GM19455 (cell line): ENCODE results near the gene MYL5.
"Not testable (repeated sequence)": the region's sequence is repeated elsewhere in the genome, so short reads cannot be mapped to it uniquely, and the experiment has no call there.

ENCODE experiments used
- ATAC-seq: cut with Tn5 transposase; IDR thresholded peaks from one replicate; pipeline ENCODE4 v1.9.1; 2021; ENCODE audit not compliant: unreplicated experiment

Gene MYL5

GRCh38 chr4:669806-670559, 4.4 kb upstream of the MYL5 start:
- ATAC-seq: not testable (repeated sequence)

GRCh38 chr4:671769-672168, 2.6 kb upstream of the MYL5 start:
- no peak for ATAC-seq

- no peak for ATAC-seq
These were observed 822 bp upstream of the MYL5 start for GRCh38 chr4:673349-674091.

GRCh38 chr4:675036-675882, 917 bp downstream of the MYL5 start:
- peak; percentile 5 for ATAC-seq

- peak; percentile 21 for ATAC-seq
These were observed 1.9 kb downstream of the MYL5 start for GRCh38 chr4:675980-676870.

- ATAC-seq: no peak
These were observed 2.5 kb downstream of the MYL5 start for GRCh38 chr4:676871-677235.

- no peak for ATAC-seq
These were observed 3.3 kb downstream of the MYL5 start for GRCh38 chr4:677431-678293.

GRCh38 chr4:678331-679103, 4.2 kb downstream of the MYL5 start:
- ATAC-seq: no peak

GRCh38 chr4:679104-679481, 4.8 kb downstream of the MYL5 start:
- ATAC-seq: no peak

- ATAC-seq: no peak
These were observed 5.3 kb downstream of the MYL5 start for GRCh38 chr4:679629-680028.

GRCh38 chr4:680091-680490, 5.7 kb downstream of the MYL5 start:
- ATAC-seq: no peak

GRCh38 chr4:680551-680927, 6.2 kb downstream of the MYL5 start:
- no peak for ATAC-seq

- no peak for ATAC-seq
These were observed 6.7 kb downstream of the MYL5 start for GRCh38 chr4:680928-681645.

- ATAC-seq: no peak
These were observed 7.6 kb downstream of the MYL5 start for GRCh38 chr4:681736-682451.

- ATAC-seq: no peak
These were observed 8.3 kb downstream of the MYL5 start for GRCh38 chr4:682490-683172.

- ATAC-seq: no peak
These were observed 9.0 kb downstream of the MYL5 start for GRCh38 chr4:683247-683897.
